OCI-LY3 (cell line): Measurements from ENCODE around the gene PDE4D.

Experiments
- H2AFZ ChIP-seq: fragments of 200-600, 300-600 bp; shearing (Covaris generic); 2 replicates; pipeline ENCODE4 v1.6.0; 2014; ENCODE audit warnings: antibody characterized with exemption, low read depth, low read length
- H3K27ac ChIP-seq: fragments of 200-600, 300-600 bp; sonication (generic); 2 replicates; pipeline ENCODE4 v1.5.1; 2014; ENCODE audit warnings: mild to moderate bottlenecking, low read length, moderate library complexity, mixed read lengths
- H3K27me3 ChIP-seq: fragments of 200-600, 300-600 bp; sonication (generic); 2 replicates; pipeline ENCODE4 v1.6.1; 2014; ENCODE audit warnings: low read depth, low read length, mixed read lengths
- H3K36me3 ChIP-seq: fragments of 200-600, 300-600 bp; sonication (generic); replicated peaks from 2 replicates; pipeline ENCODE3; 2014; ENCODE audit warnings: low read depth, low read length, mixed read lengths
- H3K4me1 ChIP-seq: fragments of 300-600, 200-600 bp; sonication (generic); 2 replicates; pipeline ENCODE4 v1.6.1; 2014; ENCODE audit warnings: low read length, mixed read lengths
- H3K4me2 ChIP-seq: fragments of 200-600, 300-600 bp; sonication (generic); 2 replicates; pipeline ENCODE4 v1.6.1; 2014; ENCODE audit warnings: low read length, mixed read lengths
- H3K4me3 ChIP-seq: fragments of 300-600, 200-600 bp; sonication (generic); 2 replicates; pipeline ENCODE4 v1.5.1; 2014; ENCODE audit warnings: antibody characterized with exemption, mild to moderate bottlenecking, low read length, moderate library complexity
- H3K79me2 ChIP-seq: fragments of 300-600, 200-600 bp; shearing (Covaris generic); 2 replicates; pipeline ENCODE4 v1.6.1; 2014; ENCODE audit warnings: mild to moderate bottlenecking, low read length, mixed read lengths
- H3K9ac ChIP-seq: fragments of 300-600, 200-600 bp; shearing (Covaris generic); 2 replicates; pipeline ENCODE4 v1.6.0; 2014; ENCODE audit warnings: mild to moderate bottlenecking, low read length, moderate library complexity
- H3K9me3 ChIP-seq: fragments of 200-600, 300-600 bp; shearing (Covaris generic); 2 replicates; pipeline ENCODE4 v1.6.1; 2014; ENCODE audit warnings: low read length, mixed read lengths; ENCODE audit not compliant: insufficient read depth
- H4K20me1 ChIP-seq: fragments of 200-600, 300-600 bp; sonication (generic); 2 replicates; pipeline ENCODE4 v1.6.1; 2016; ENCODE audit warnings: low read length, mixed read lengths; ENCODE audit not compliant: insufficient read depth
- CTCF ChIP-seq: fragments of 200-600, 300-600 bp; sonication (generic); IDR thresholded peaks from 2 replicates; pipeline ENCODE4 v1.5.1; 2014; ENCODE audit warnings: antibody characterized with exemption, low read length, low read depth
- EZH2phosphoT487 ChIP-seq: fragments of 200-600 bp; shearing (Covaris generic); IDR thresholded peaks from 2 replicates; pipeline ENCODE4 v1.6.1; 2018; ENCODE audit warnings: antibody characterized with exemption, mixed run types, low read depth

Gene PDE4D

DNA sequence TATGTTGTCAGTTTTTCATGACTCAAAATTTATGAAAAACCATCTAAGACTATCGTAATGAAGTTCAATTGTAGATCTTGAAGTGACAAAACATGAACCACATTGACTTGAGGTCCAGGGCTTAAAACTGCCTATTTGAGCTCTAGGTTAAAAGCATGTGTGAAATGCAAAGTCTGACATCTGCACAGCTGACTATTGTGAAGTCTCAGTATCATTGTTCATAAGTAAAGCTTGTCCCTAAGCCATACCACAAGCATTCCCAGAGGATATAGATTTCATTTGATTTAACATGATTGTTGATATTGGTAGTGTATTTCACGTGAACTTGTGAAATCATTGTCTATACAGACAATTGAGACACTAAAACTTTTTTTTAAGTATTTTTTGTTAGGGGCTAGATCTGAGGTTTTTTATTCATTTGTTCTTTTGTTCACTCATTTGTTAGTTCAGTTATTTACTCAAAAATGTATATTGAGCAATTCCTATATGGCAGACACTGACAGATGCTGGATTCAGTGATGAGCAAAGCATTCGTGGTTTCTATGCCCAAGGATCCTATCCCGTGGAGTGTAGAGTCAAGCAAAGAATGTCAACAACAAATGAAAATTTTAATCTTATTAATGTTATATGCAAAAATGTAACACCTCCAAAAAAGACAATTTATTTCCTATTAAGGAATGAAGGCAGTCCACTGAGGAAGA is 825.4 kb downstream of the PDE4D start:
- Histone ChIP-seq H3K27me3 (no peaks in the 10 kb centered on the region), H2AFZ (no peak overlapping the region), H3K79me2 (no peaks in the 10 kb centered on the region), H3K4me2 (no peak overlapping the region), H3K9ac (no peak overlapping the region), H3K4me3 (no peak overlapping the region), H3K9me3 (no peaks in the 10 kb centered on the region), H3K4me1 (no peaks in the 10 kb centered on the region), H3K27ac (no peak overlapping the region), H4K20me1 (no peaks in the 10 kb centered on the region), H3K36me3 (no peaks in the 10 kb centered on the region)
- no peak for TF ChIP-seq EZH2phosphoT487
- TF ChIP-seq CTCF = no peak

DNA sequence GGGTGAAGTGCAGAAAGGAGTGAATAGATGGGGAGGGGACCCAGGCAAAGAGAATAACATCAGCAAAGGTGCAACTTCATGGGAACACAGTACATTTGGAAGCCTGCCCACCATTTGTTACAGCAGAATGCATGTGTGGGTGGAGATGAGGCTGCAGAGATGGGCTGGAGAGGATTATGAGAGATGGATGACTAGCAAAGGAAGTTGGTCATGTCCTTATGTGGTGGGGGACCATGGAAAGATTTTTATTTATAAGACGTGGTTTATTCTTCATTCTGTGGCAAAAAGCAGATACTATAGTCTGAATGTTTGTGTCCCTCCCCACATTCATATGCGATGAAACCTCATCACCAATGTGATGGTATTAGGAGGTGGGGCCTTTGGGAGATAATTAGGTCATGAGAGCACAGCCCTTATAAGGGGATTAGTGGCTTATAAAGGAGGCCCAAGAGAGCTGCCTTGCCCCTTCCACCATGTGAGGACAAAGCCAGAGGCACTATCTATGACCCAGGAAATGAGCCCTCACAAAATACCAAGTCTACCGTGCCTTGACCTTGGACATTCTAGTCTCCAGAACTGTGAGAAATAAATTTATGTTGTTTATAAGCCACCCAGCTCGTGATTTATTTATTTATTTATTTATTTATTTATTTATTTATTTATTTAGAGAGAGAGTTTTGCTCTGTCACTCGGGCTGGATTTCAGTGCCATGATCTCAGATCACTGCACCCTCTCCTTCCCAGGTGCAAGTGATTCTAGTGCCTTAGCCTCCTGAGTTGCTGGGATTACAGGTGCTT is 827.0 kb downstream of the PDE4D start:
- Histone ChIP-seq H3K9me3 (no peaks in the 10 kb centered on the region), H4K20me1 (no peaks in the 10 kb centered on the region), H3K79me2 (no peaks in the 10 kb centered on the region), H3K9ac (no peak overlapping the region), H3K4me2 (no peak overlapping the region), H3K27me3 (no peaks in the 10 kb centered on the region), H3K4me3 (no peak overlapping the region), H2AFZ (no peak overlapping the region), H3K36me3 (no peaks in the 10 kb centered on the region), H3K4me1 (no peaks in the 10 kb centered on the region), H3K27ac (no peak overlapping the region)
- TF ChIP-seq CTCF (no peak), EZH2phosphoT487 (no peak)

GRCh38 chr5:59065554-59065953 is 828.0 kb downstream of the PDE4D start:
- no peaks in the 10 kb centered on the region for H3K9me3 ChIP-seq
- H3K9ac ChIP-seq = no peak overlapping the region
- no peaks in the 10 kb centered on the region for H4K20me1 ChIP-seq
- no peak for TF ChIP-seq EZH2phosphoT487
- no peak for TF ChIP-seq CTCF
- H3K27me3 ChIP-seq = no peaks in the 10 kb centered on the region
- H3K79me2 ChIP-seq = no peaks in the 10 kb centered on the region
- H3K27ac ChIP-seq = no peak overlapping the region
- H3K4me2 ChIP-seq = no peak overlapping the region
- H3K36me3 ChIP-seq = no peaks in the 10 kb centered on the region
- no peak overlapping the region for H3K4me3 ChIP-seq
- H2AFZ ChIP-seq = no peak overlapping the region
- H3K4me1 ChIP-seq = no peaks in the 10 kb centered on the region

DNA sequence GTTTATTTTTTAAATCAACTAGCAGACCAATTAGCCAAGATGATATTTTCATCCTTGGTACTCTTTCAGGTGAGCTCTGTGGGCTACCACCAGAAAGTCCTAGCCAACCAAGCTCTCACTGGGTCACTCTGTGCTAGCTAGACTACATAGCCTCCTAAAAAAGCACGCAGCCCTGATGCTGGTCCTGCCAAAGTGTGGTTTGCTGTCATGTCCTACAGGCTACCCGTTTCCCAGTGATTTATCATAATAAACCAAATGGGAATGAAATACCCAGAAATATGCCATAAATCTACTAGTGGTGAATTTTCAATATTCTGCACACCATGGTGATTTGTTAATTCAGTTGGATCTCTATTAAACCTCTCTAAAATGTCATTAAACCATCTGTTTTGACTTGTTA is 829.2 kb downstream of the PDE4D start:
- Histone ChIP-seq H3K4me3 (no peak overlapping the region), H3K9me3 (no peaks in the 10 kb centered on the region), H3K9ac (no peak overlapping the region), H4K20me1 (no peaks in the 10 kb centered on the region), H3K36me3 (no peaks in the 10 kb centered on the region), H3K4me2 (no peak overlapping the region), H3K79me2 (no peaks in the 10 kb centered on the region), H3K27me3 (no peaks in the 10 kb centered on the region), H2AFZ (no peak overlapping the region), H3K4me1 (no peaks in the 10 kb centered on the region), H3K27ac (no peak overlapping the region)
- TF ChIP-seq CTCF (no peak), EZH2phosphoT487 (no peak)
